ENCODE results near the gene LYPLA2.
"Not testable (repeated sequence)": the region's sequence is repeated elsewhere in the genome, so short reads cannot be mapped to it uniquely, and the experiment has no call there.

LYPLA2 gene

DNA sequence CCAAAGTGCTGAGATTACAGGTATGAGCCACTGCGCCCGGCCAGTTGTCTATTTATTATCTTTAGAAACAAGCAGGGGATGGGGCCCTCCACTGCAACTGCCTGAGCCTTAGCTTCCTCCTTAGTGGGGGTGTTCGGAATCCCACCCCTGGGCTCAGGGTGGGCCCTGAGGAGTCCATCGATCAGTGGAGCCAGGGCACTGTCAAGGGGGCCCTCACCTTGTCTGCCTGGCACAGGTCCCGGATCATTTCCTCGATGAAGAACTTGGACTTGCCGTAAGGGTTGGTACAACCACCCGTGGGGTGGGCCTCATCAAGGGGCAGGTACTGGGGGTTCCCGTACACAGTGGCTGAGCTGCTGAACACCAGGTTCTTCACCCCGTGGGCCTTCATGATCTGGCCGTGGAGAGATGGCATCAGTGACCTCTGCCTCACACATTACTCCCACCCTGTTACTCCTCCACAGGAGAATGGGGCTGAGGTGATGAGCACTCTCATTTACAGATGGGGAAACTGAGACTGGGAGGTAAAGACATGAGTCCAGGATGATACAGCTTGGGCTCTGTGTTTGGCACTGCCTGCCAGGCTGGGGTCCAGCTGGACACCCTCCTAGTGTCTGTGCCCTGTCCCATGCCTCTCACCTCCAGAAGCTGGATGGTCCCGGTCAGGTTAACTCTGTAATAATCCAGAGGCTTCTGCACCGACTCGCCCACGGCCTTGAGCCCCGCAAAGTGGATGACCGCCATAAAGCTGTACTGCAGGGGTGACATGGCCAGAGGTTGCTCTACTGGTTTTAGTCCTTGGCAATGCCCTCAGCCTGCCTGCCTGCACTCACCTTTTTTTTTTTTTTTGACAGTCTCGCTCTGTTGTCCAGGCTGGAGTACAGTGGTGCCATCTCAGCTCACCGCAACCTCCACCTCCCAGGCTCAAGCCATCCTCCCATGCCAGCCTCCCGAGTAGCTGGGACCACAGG is 6.8 kb downstream of the LYPLA2 start:
- Histone ChIP-seq H3K36me3 (ENCODE audit: control insufficient read depth, insufficient read depth, low read length) (peaks cover 40% of the 10 kb centered on the region), H3K4me1 (ENCODE audit: control insufficient read depth, insufficient read depth, low read length) (peaks cover 5% of the 10 kb centered on the region), H3K27me3 (ENCODE audit: control insufficient read depth, insufficient read depth, low read length) (peaks cover 10% of the 10 kb centered on the region), H3K9ac (ENCODE audit: low read depth, low read length) (no peak overlapping the region), H3K4me3 (ENCODE audit: low read depth, low read length) (no peak overlapping the region), H3K9me3 (ENCODE audit: control insufficient read depth, insufficient read depth, low read length) (no peaks in the 10 kb centered on the region)

GRCh38 chr1:23798662-23799142 is 7.8 kb downstream of the LYPLA2 start:
- H3K4me1 ChIP-seq (ENCODE audit: control insufficient read depth, insufficient read depth, low read length) = peaks cover 5% of the 10 kb centered on the region
- H3K9ac ChIP-seq (ENCODE audit: low read depth, low read length) = no peak overlapping the region
- no peaks in the 10 kb centered on the region for H3K9me3 ChIP-seq (ENCODE audit: control insufficient read depth, insufficient read depth, low read length)
- H3K27me3 ChIP-seq (ENCODE audit: control insufficient read depth, insufficient read depth, low read length) = peaks cover 10% of the 10 kb centered on the region
- H3K4me3 ChIP-seq (ENCODE audit: low read depth, low read length) = peak overlapping the region; percentile 87
- peaks cover 31% of the 10 kb centered on the region for H3K36me3 ChIP-seq (ENCODE audit: control insufficient read depth, insufficient read depth, low read length)

- H3K4me1 ChIP-seq (ENCODE audit: control insufficient read depth, insufficient read depth, low read length) = peaks cover 5% of the 10 kb centered on the region
- no peak overlapping the region for H3K9ac ChIP-seq (ENCODE audit: low read depth, low read length)
- peaks cover 10% of the 10 kb centered on the region for H3K27me3 ChIP-seq (ENCODE audit: control insufficient read depth, insufficient read depth, low read length)
- peak overlapping the region; percentile 87 for H3K4me3 ChIP-seq (ENCODE audit: low read depth, low read length)
- H3K36me3 ChIP-seq (ENCODE audit: control insufficient read depth, insufficient read depth, low read length) = peaks cover 30% of the 10 kb centered on the region
- no peaks in the 10 kb centered on the region for H3K9me3 ChIP-seq (ENCODE audit: control insufficient read depth, insufficient read depth, low read length)
Observed at GRCh38 chr1:23799255-23799569, 8.3 kb downstream of the LYPLA2 start.

- Histone ChIP-seq H3K9me3 (ENCODE audit: control insufficient read depth, insufficient read depth, low read length) (no peaks in the 10 kb centered on the region), H3K4me3 (ENCODE audit: low read depth, low read length) (peak overlapping the region; percentile 87), H3K4me1 (ENCODE audit: control insufficient read depth, insufficient read depth, low read length) (peaks cover 5% of the 10 kb centered on the region), H3K27me3 (ENCODE audit: control insufficient read depth, insufficient read depth, low read length) (peaks cover 10% of the 10 kb centered on the region), H3K9ac (ENCODE audit: low read depth, low read length) (peak overlapping the region; percentile 81), H3K36me3 (ENCODE audit: control insufficient read depth, insufficient read depth, low read length) (peaks cover 24% of the 10 kb centered on the region)
Observed at GRCh38 chr1:23799570-23800399, 8.8 kb downstream of the LYPLA2 start.

- Histone ChIP-seq H3K4me3 (ENCODE audit: low read depth, low read length) (peak within 1 kb of the TSS; percentile 87), H3K36me3 (ENCODE audit: control insufficient read depth, insufficient read depth, low read length) (peaks cover 24% of the 10 kb centered on the region), H3K4me1 (ENCODE audit: control insufficient read depth, insufficient read depth, low read length) (peaks cover 5% of the 10 kb centered on the region), H3K9ac (ENCODE audit: low read depth, low read length) (peak within 1 kb of the TSS; percentile 81), H3K27me3 (ENCODE audit: control insufficient read depth, insufficient read depth, low read length) (peaks cover 10% of the 10 kb centered on the region), H3K9me3 (ENCODE audit: control insufficient read depth, insufficient read depth, low read length) (no peaks in the 10 kb centered on the region)
Observed at GRCh38 chr1:23800400-23801337, 9.7 kb downstream of the LYPLA2 start, which contains the start of gene GALE. Gene GALE (minus strand): TSS chr1:23800754. CDS start chr1:23799007, 1,747 bp downstream.

DNA sequence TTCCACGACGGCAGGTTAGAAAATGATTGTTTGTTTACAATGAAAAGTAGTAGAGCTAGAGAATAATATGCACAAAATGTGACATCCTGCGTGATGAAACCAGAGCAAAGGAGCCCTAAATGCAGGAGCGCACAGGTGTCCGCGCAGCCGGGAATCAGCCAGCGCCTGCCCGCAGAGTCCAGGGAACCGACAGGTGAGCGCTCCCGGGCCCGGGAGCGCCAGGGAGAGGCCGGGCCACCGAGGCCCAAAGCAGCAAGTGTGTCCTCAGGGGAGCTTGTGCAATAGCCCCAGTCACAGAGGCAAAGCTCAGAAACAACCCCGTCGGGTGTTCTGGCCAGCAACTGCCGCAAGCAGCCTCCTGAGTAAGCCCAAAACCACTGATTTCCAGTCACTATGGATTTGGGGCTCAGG is 10.4 kb downstream of the LYPLA2 start:
- H3K36me3 ChIP-seq (ENCODE audit: control insufficient read depth, insufficient read depth, low read length) = peaks cover 24% of the 10 kb centered on the region
- peaks cover 5% of the 10 kb centered on the region for H3K4me1 ChIP-seq (ENCODE audit: control insufficient read depth, insufficient read depth, low read length)
- no peaks in the 10 kb centered on the region for H3K9me3 ChIP-seq (ENCODE audit: control insufficient read depth, insufficient read depth, low read length)
- no peak overlapping the region for H3K9ac ChIP-seq (ENCODE audit: low read depth, low read length)
- H3K27me3 ChIP-seq (ENCODE audit: control insufficient read depth, insufficient read depth, low read length) = peaks cover 10% of the 10 kb centered on the region
- peak overlapping the region; percentile 87 for H3K4me3 ChIP-seq (ENCODE audit: low read depth, low read length)

GRCh38 chr1:23801876-23802275 is 10.9 kb downstream of the LYPLA2 start:
- Histone ChIP-seq H3K4me3 (ENCODE audit: low read depth, low read length) (no peak overlapping the region), H3K9ac (ENCODE audit: low read depth, low read length) (no peak overlapping the region), H3K27me3 (ENCODE audit: control insufficient read depth, insufficient read depth, low read length) (peaks cover 10% of the 10 kb centered on the region), H3K4me1 (ENCODE audit: control insufficient read depth, insufficient read depth, low read length) (peaks cover 5% of the 10 kb centered on the region), H3K9me3 (ENCODE audit: control insufficient read depth, insufficient read depth, low read length) (no peaks in the 10 kb centered on the region), H3K36me3 (ENCODE audit: control insufficient read depth, insufficient read depth, low read length) (peaks cover 18% of the 10 kb centered on the region)

- H3K4me3 ChIP-seq (ENCODE audit: low read depth, low read length); H3K9me3 ChIP-seq (ENCODE audit: control insufficient read depth, insufficient read depth, low read length); H3K4me1 ChIP-seq (ENCODE audit: control insufficient read depth, insufficient read depth, low read length); H3K9ac ChIP-seq (ENCODE audit: low read depth, low read length): not testable (repeated sequence)
- Histone ChIP-seq H3K36me3 (ENCODE audit: control insufficient read depth, insufficient read depth, low read length) (peaks cover 11% of the 10 kb centered on the region), H3K27me3 (ENCODE audit: control insufficient read depth, insufficient read depth, low read length) (peaks cover 10% of the 10 kb centered on the region)
Observed at GRCh38 chr1:23802809-23803342, 11.9 kb downstream of the LYPLA2 start.

GRCh38 chr1:23803674-23804073 is 12.7 kb downstream of the LYPLA2 start:
- peaks cover 10% of the 10 kb centered on the region for H3K27me3 ChIP-seq (ENCODE audit: control insufficient read depth, insufficient read depth, low read length)
- H3K4me1 ChIP-seq (ENCODE audit: control insufficient read depth, insufficient read depth, low read length) = peaks cover 5% of the 10 kb centered on the region
- H3K9ac ChIP-seq (ENCODE audit: low read depth, low read length) = no peak overlapping the region
- H3K4me3 ChIP-seq (ENCODE audit: low read depth, low read length) = no peak overlapping the region
- peaks cover 4% of the 10 kb centered on the region for H3K36me3 ChIP-seq (ENCODE audit: control insufficient read depth, insufficient read depth, low read length)
- no peaks in the 10 kb centered on the region for H3K9me3 ChIP-seq (ENCODE audit: control insufficient read depth, insufficient read depth, low read length)

DNA sequence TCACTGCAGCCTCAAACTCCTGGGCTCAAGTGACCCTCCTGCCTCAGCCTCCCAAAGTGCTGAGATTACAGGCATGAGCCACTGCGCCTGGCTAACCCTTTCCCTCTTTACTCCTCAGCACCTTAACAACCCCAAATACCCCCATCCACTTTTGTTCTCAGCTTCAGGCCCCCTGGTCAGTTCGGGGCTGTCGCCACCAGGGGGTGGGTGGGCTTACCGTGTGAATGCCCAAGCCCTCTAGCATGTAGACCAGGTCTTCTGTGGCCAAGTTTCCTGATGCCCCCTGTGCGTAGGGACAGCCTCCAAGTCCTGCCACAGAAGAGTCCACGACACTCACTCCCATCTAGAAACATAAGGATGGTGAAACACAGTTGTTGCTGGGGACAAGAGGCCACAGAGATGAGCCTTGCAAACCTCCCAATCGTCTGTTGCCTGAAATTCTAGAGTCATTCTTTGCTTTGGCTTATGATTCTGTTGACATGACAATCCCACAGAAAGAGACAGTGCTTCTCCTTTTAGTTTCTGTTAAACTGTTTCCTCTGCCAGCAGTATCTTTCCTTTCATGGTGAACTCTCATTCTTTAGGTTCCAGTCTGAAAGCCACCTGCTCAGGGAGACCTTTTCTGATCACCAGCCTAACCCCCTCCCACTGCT is 13.4 kb downstream of the LYPLA2 start:
- Histone ChIP-seq H3K9me3 (ENCODE audit: control insufficient read depth, insufficient read depth, low read length) (no peaks in the 10 kb centered on the region), H3K9ac (ENCODE audit: low read depth, low read length) (no peak overlapping the region), H3K27me3 (ENCODE audit: control insufficient read depth, insufficient read depth, low read length) (peaks cover 10% of the 10 kb centered on the region), H3K36me3 (ENCODE audit: control insufficient read depth, insufficient read depth, low read length) (no peaks in the 10 kb centered on the region), H3K4me3 (ENCODE audit: low read depth, low read length) (no peak overlapping the region), H3K4me1 (ENCODE audit: control insufficient read depth, insufficient read depth, low read length) (peaks cover under 1% of the 10 kb centered on the region)
